Mesendoderm (in vitro differentiated cells): ENCODE data around the gene FKBP10.

Experiments used
- DNase-seq: peaks from one replicate; pipeline ENCODE4 v3.0.0; 2013
- H2AK5ac ChIP-seq: 2 replicates; pipeline ENCODE4 v1.6.1; 2013; ENCODE audit warnings: low read length, inconsistent platforms
- H2BK120ac ChIP-seq: 2 replicates; pipeline ENCODE4 v1.6.1; 2013; ENCODE audit warnings: low read depth, mild to moderate bottlenecking, low read length, moderate library complexity, mixed read lengths
- H2BK15ac ChIP-seq: replicated peaks from 2 replicates; pipeline ENCODE4 v1.6.1; 2013; ENCODE audit warnings: low read depth, mild to moderate bottlenecking, moderate library complexity
- H2BK5ac ChIP-seq: 2 replicates; pipeline ENCODE4 v1.6.1; 2013; ENCODE audit warnings: low read length, inconsistent platforms
- H3K18ac ChIP-seq: 2 replicates; pipeline ENCODE4 v1.6.1; 2013; ENCODE audit warnings: mild to moderate bottlenecking, low read length, mixed read lengths
- H3K23ac ChIP-seq: one replicate; pipeline ENCODE4 v1.6.1; 2013; ENCODE audit warnings: low read length
- H3K27ac ChIP-seq: 2 replicates; pipeline ENCODE4 v1.5.1; 2013; ENCODE audit warnings: low read depth, mild to moderate bottlenecking, inconsistent platforms, low read length, moderate library complexity
- H3K27me3 ChIP-seq: 2 replicates; pipeline ENCODE4 v1.6.1; 2013; ENCODE audit warnings: low read length, control low read depth, mild to moderate bottlenecking, inconsistent platforms; ENCODE audit not compliant: insufficient read depth, poor library complexity
- H3K36me3 ChIP-seq: 2 replicates; pipeline ENCODE4 v1.6.1; 2013; ENCODE audit warnings: low read length, inconsistent platforms; ENCODE audit not compliant: control insufficient read depth, insufficient read depth
- H3K4ac ChIP-seq: one replicate; pipeline ENCODE4 v1.6.1; 2013; ENCODE audit warnings: low read depth, mild to moderate bottlenecking, low read length, moderate library complexity
- H3K4me1 ChIP-seq: 2 replicates; pipeline ENCODE4 v1.6.1; 2013; ENCODE audit warnings: low read depth, low read length, inconsistent platforms; ENCODE audit not compliant: control insufficient read depth
- H3K4me2 ChIP-seq: 2 replicates; pipeline ENCODE4 v1.6.1; 2013; ENCODE audit warnings: low read length
- H3K4me3 ChIP-seq: 2 replicates; pipeline ENCODE4 v1.5.1; 2013; ENCODE audit warnings: mild to moderate bottlenecking, low read length
- H3K56ac ChIP-seq: one replicate; pipeline ENCODE4 v1.6.1; 2013; ENCODE audit warnings: low read length
- H3K79me1 ChIP-seq: 2 replicates; pipeline ENCODE4 v1.6.1; 2013; ENCODE audit warnings: low read length, inconsistent platforms
- H3K79me2 ChIP-seq: 2 replicates; pipeline ENCODE4 v1.6.1; 2013; ENCODE audit warnings: mild to moderate bottlenecking, low read length; ENCODE audit not compliant: control insufficient read depth, insufficient read depth
- H3K9ac ChIP-seq: 2 replicates; pipeline ENCODE4 v1.6.1; 2013; ENCODE audit warnings: low read length, inconsistent platforms
- H4K5ac ChIP-seq: one replicate; pipeline ENCODE4 v1.6.1; 2013; ENCODE audit warnings: low read length
- H4K8ac ChIP-seq: one replicate; pipeline ENCODE4 v1.6.1; 2013; ENCODE audit warnings: low read depth, mild to moderate bottlenecking, control low read depth, low read length, moderate library complexity
- WGBS: extraction: QIAGEN DNeasy Blood & Tissue Kit; methylation state at CpG from one replicate; pipeline ENCODE4 v1.1.7; 2013; ENCODE audit warnings: low lambda C conversion rate, missing lambda C conversion rate; ENCODE audit not compliant: insufficient coverage; ENCODE audit errors: extremely low coverage; 5-methylcytosine and 5-hydroxymethylcytosine counted together

Gene FKBP10

DNA sequence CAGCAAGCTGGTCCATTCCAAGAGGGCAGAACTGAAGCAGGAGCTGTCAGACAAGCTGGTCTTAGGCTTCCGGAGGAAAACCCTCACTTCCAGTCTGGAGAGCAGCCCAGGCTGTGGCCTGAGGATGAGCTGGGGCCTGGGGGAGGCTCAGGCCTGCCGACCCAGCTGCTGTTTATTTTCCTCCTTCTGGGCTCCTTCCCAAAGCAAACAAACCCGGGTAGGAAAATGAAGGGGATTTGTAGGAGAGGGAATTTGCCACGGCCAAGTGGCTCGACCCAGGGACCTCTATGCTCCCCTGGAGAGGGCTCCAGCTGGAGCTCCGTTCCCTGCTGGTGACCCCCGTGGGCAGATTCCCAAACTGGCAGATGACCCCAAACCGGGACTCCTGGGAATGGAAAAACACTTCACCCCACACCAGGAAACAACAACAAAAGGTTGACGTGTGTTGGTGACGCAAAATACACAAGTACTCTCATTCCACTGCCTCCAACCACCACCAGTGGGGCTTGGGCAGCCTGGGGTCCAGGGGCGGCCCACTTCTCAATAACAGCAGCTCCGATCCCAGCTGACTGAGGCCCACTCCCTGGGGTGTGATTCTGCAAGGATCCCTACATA is 35.1 kb upstream of the FKBP10 start:
- peak overlapping the region; percentile 3 for H2BK5ac ChIP-seq
- H3K4me2 ChIP-seq, result no peak overlapping the region
- no peak overlapping the region for H3K4me3 ChIP-seq
- no peak overlapping the region for H2BK15ac ChIP-seq
- no peaks in the 10 kb centered on the region for H3K27me3 ChIP-seq
- H3K27ac ChIP-seq, result peak overlapping the region; percentile 64
- H3K9ac ChIP-seq, result peak overlapping the region; percentile 3
- no peak overlapping the region for H2BK120ac ChIP-seq
- peaks cover 15% of the 10 kb centered on the region for H3K4me1 ChIP-seq
- DNase-seq, result peak; percentile 40
- no peak overlapping the region for H3K4ac ChIP-seq
- H3K79me1 ChIP-seq, result peaks cover 17% of the 10 kb centered on the region
- peak overlapping the region; percentile 70 for H3K56ac ChIP-seq
- H4K8ac ChIP-seq, result no peak overlapping the region
- H3K79me2 ChIP-seq, result peaks cover 46% of the 10 kb centered on the region
- WGBS, result no CpG with 5 or more reads among the region's 12 CpGs
- no peak overlapping the region for H2AK5ac ChIP-seq
- H3K36me3 ChIP-seq, result no peaks in the 10 kb centered on the region
- peak overlapping the region; percentile 11 for H3K18ac ChIP-seq
- no peak overlapping the region for H3K23ac ChIP-seq
- no peak overlapping the region for H4K5ac ChIP-seq

DNA sequence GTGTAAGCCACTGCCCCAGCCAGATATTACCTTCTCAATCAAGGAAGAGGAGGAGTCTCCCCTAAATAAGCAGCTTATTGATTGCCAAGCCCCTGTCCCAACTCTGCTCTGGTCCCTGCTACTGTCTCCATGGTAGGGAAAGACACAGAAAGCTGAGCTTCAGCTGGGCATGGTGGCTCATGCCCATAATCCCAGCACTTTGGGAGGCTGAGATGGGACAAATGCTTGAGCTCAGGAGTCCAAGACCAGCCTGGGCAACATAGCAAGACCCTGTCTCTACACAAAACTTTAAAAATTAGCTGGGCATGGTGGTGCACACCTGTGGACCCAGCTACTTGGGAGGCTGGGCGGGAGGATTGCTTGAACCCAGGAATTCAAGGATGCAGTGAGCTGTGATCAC is 32.9 kb upstream of the FKBP10 start:
- Histone ChIP-seq H2AK5ac (no peak overlapping the region), H3K27me3 (no peaks in the 10 kb centered on the region), H3K56ac (no peak overlapping the region), H3K4ac (no peak overlapping the region), H3K9ac (no peak overlapping the region), H3K27ac (no peak overlapping the region), H3K36me3 (no peaks in the 10 kb centered on the region), H3K79me1 (peaks cover 10% of the 10 kb centered on the region), H3K23ac (no peak overlapping the region), H3K79me2 (peaks cover 55% of the 10 kb centered on the region), H4K8ac (no peak overlapping the region), H2BK5ac (no peak overlapping the region), H3K4me2 (no peak overlapping the region), H3K4me1 (peaks cover 10% of the 10 kb centered on the region), H4K5ac (no peak overlapping the region), H3K18ac (no peak overlapping the region), H2BK15ac (no peak overlapping the region), H3K4me3 (no peak overlapping the region), H2BK120ac (no peak overlapping the region)
- WGBS, result no CpG with 5 or more reads among the region's 1 CpG
- DNase-seq, result no peak

DNA sequence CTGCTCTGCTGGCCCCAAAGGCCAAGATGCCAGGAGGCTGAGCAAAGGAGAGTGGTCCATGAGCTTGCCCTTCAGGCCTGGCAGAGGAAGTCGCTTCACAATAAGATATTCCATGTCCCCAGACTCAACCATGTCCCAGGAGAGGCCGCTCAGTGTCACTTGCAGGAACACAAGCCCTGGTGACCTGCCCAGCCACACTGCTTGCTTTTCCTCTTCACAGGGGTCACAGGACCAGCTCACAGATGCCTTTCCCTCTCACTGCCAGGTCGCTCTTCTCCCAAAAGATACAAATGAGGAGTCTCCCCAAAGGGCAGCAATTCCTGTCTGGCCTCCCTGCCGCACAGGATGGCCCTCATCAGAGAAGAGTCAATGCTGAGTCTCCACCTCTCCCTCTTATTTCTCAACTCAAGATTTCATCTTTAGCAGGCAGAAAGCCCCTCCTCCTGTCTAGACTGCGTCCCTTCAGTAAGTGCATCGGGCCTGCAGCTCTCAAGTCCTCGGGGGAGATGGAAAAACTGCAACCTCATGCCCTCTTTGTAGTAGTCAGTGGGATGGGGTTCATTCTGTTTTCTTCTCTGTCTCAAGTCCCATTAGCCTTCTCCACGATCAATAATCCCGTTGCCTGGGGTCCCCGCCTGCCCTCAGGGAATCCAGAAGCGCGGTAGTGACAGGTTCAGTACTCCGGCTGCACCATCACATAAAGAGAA is 31.2 kb upstream of the FKBP10 start:
- no CpG with 5 or more reads among the region's 13 CpGs for WGBS
- Histone ChIP-seq H2BK15ac (no peak overlapping the region), H3K18ac (no peak overlapping the region), H3K56ac (peak overlapping the region; percentile 6), H3K36me3 (no peaks in the 10 kb centered on the region), H3K4me3 (no peak overlapping the region), H3K4me2 (no peak overlapping the region), H3K4me1 (peaks cover 7% of the 10 kb centered on the region), H3K27ac (no peak overlapping the region), H3K79me1 (peaks cover 9% of the 10 kb centered on the region), H3K79me2 (peaks cover 49% of the 10 kb centered on the region), H2BK5ac (no peak overlapping the region), H4K8ac (no peak overlapping the region), H3K9ac (no peak overlapping the region), H4K5ac (no peak overlapping the region), H3K23ac (no peak overlapping the region), H3K4ac (no peak overlapping the region), H2AK5ac (no peak overlapping the region), H2BK120ac (no peak overlapping the region), H3K27me3 (no peaks in the 10 kb centered on the region)
- no peak for DNase-seq

DNA sequence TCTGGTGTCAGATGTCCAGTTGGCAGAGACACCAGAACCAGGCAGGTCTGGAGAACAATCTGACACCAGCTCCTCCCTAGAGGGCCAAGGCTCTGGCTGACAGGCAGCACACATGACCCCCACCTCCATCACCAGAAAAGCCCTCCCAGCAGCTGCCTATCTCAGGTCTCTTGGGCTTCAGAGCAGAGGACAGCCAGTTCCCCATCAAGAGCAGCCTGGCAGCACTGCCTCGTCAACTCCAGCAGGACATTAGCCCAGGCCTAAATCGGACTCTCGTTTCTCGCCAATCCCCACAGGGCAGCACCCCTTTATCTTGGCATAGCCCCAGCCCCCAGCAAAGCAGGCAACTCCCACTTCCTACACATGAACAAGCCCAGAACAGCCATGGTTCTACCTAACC is 30.7 kb upstream of the FKBP10 start:
- H3K79me1 ChIP-seq, result peaks cover 6% of the 10 kb centered on the region
- no CpG with 5 or more reads among the region's 4 CpGs for WGBS
- no peak overlapping the region for H2BK120ac ChIP-seq
- H4K5ac ChIP-seq, result no peak overlapping the region
- H3K79me2 ChIP-seq, result peaks cover 48% of the 10 kb centered on the region
- H3K18ac ChIP-seq, result no peak overlapping the region
- H3K27me3 ChIP-seq, result no peaks in the 10 kb centered on the region
- H2AK5ac ChIP-seq, result no peak overlapping the region
- H3K9ac ChIP-seq, result no peak overlapping the region
- H3K4me1 ChIP-seq, result peaks cover 9% of the 10 kb centered on the region
- no peak overlapping the region for H3K27ac ChIP-seq
- H3K36me3 ChIP-seq, result no peaks in the 10 kb centered on the region
- no peak overlapping the region for H3K23ac ChIP-seq
- H3K4ac ChIP-seq, result no peak overlapping the region
- no peak overlapping the region for H2BK15ac ChIP-seq
- no peak overlapping the region for H4K8ac ChIP-seq
- H3K56ac ChIP-seq, result peak overlapping the region; percentile 28
- no peak overlapping the region for H3K4me2 ChIP-seq
- no peak overlapping the region for H3K4me3 ChIP-seq
- no peak for DNase-seq
- H2BK5ac ChIP-seq, result no peak overlapping the region

DNA sequence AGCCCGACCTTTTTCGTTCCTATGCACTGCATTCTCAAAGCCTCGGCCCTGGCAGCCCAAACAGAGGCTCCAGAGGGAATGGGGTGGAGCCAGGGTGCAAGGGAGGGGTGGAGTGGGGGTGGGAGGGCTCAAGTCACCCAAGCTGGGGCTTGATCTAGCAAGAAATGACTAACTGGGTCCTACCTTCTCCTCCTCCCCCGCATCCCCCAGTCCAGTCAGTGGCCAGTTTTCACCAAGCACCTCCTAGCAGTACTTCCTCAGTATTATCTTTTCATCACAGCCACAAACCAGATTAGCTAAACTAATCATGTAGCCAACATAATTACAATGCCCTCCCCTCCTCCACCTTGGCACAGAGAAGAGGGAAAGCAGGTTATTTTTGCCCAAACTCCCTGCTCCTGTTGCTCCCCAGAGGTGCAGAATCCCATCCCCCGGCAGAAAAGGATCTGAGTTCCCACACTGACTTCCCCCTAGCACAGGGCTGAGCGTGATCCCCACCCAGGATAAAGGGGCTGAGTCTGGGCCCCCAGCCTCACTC is 28.5 kb upstream of the FKBP10 start:
- H3K27ac ChIP-seq, result peak overlapping the region; percentile 98
- DNase-seq, result peak; percentile 82

More for the DNA sequence above, 28.5 kb upstream of the FKBP10 start:
- H3K4me1 ChIP-seq, result peaks cover 6% of the 10 kb centered on the region
- H3K79me2 ChIP-seq, result peaks cover 38% of the 10 kb centered on the region
- peak overlapping the region; percentile 97 for H3K9ac ChIP-seq
- WGBS, result no CpG with 5 or more reads among the region's 6 CpGs
- H3K23ac ChIP-seq, result peak overlapping the region; percentile 83
- H3K36me3 ChIP-seq, result no peaks in the 10 kb centered on the region
- H3K4me2 ChIP-seq, result peak overlapping the region; percentile 92
- H3K79me1 ChIP-seq, result peaks cover 4% of the 10 kb centered on the region
- peak overlapping the region; percentile 84 for H2BK5ac ChIP-seq
- peak overlapping the region; percentile 95 for H3K56ac ChIP-seq
- H2AK5ac ChIP-seq, result peak overlapping the region; percentile 94
- H3K27me3 ChIP-seq, result no peaks in the 10 kb centered on the region
- peak overlapping the region; percentile 94 for H3K18ac ChIP-seq
- no peak overlapping the region for H4K8ac ChIP-seq
- peak overlapping the region; percentile 89 for H2BK120ac ChIP-seq
- H3K4ac ChIP-seq, result peak overlapping the region; percentile 93
- H2BK15ac ChIP-seq, result peak overlapping the region; percentile 20
- peak overlapping the region; percentile 84 for H4K5ac ChIP-seq
- H3K4me3 ChIP-seq, result peak overlapping the region; percentile 81
